ENCODE results near the gene KLHL2. TPM values are rescaled to one million over a fixed set of nuclear protein-coding genes. Genes with fewer than 3 reads are reported as not detected.

The KLHL2 gene
- total RNA-seq, 1 experiment from 2014 or later, result 12.4 TPM

GRCh38 chr4:165201806-165202205 is 5.6 kb upstream of the KLHL2 start (continued):
- TF ChIP-seq SMAD3 (CRISPR knock-in tag; IDR thresholded peaks at IDR 0.05; ENCODE audit: borderline replicate concordance), result no peak
- no peak for TF ChIP-seq ATF3 (CRISPR knock-in tag; conservative IDR thresholded peaks at IDR 0.05)
- no peak for TF ChIP-seq CBFB (CRISPR knock-in tag; IDR thresholded peaks at IDR 0.05; ENCODE audit: low read depth)
- no peak for TF ChIP-seq CTCF (IDR thresholded peaks at IDR 0.05)
- no peak for TF ChIP-seq JUN (CRISPR knock-in tag; IDR thresholded peaks at IDR 0.05)
- no peak for TF ChIP-seq ZSCAN18 (CRISPR knock-in tag; IDR thresholded peaks at IDR 0.05)
- TF ChIP-seq ETV6 (CRISPR knock-in tag; IDR thresholded peaks at IDR 0.05), result no peak
- no peak for TF ChIP-seq IRF2 (CRISPR knock-in tag; IDR thresholded peaks at IDR 0.05; ENCODE audit: borderline replicate concordance, low read depth)
- no peak for TF ChIP-seq USF2 (CRISPR knock-in tag; IDR thresholded peaks at IDR 0.05)
- no peak for TF ChIP-seq ZNF532 (CRISPR knock-in tag; IDR thresholded peaks at IDR 0.05; ENCODE audit: borderline replicate concordance)
- no peak for TF ChIP-seq ZNF317 (CRISPR knock-in tag; IDR thresholded peaks at IDR 0.05; ENCODE audit: borderline replicate concordance, low read depth)

- Mint-ChIP-seq H3K27ac (no peak overlapping the region), H3K9me3 (no peaks in the 10 kb centered on the region), H3K36me3 (no peaks in the 10 kb centered on the region), H3K4me3 (no peak overlapping the region), H3K4me1 (peaks cover 28% of the 10 kb centered on the region), H3K27me3 (ENCODE audit: low read depth) (peaks cover 20% of the 10 kb centered on the region)
- no peak for DNase-seq (ENCODE audit: low spot score)
- ChIA-PET POLR2A (no interaction called here), CTCF (interaction anchor here (1.1 kb wide), 1 partner anchor 73 kb away, joined by 4 read pairs; no protein-coding TSS in a partner anchor)
- ATAC-seq, result no peak
- TF ChIP-seq GABPB1 (CRISPR knock-in tag; IDR thresholded peaks at IDR 0.05) (no peak), HMGA2 (CRISPR knock-in tag; IDR thresholded peaks at IDR 0.05) (no peak), ATF6 (CRISPR knock-in tag; IDR thresholded peaks at IDR 0.05) (no peak), ARID4B (CRISPR knock-in tag; IDR thresholded peaks at IDR 0.05; ENCODE audit: borderline replicate concordance) (no peak), FOXP4 (CRISPR knock-in tag; IDR thresholded peaks at IDR 0.05) (no peak), ZNF138 (CRISPR knock-in tag; conservative IDR thresholded peaks at IDR 0.05) (no peak)
These were observed 3.6 kb upstream of the KLHL2 start for GRCh38 chr4:165203541-165204461.

Data from WTC11 (cell line).